ENCODE data around the gene SPDYE16. TPM values are rescaled to one million over a fixed set of nuclear protein-coding genes. Genes with fewer than 3 reads are reported as not detected.
"Not testable (repeated sequence)": the region's sequence is repeated elsewhere in the genome, so short reads cannot be mapped to it uniquely, and the experiment has no call there.

SPDYE16 gene
- total RNA-seq, 1 experiment from 2014 or later, result 0.10 TPM

DNA sequence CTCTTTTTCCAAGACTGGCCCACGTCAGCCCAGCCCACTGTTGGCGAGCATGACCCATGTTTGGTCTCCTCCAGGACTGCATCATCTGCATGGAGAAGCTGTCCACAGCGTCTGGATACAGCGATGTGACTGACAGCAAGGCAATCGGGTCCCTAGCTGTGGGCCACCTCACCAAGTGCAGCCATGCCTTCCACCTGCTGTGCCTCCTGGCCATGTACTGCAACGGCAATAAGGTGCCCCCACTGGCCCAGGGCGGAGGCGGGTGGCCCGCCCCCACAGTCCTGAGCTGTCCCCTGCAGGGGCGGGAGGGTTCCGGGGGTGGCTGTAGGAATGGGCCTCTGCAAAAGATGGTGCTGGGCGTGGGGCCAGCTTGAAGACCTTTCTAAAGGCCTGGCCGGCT, 40.9 kb downstream of the SPDYE16 start:
- H3K9me3 ChIP-seq (replicated peaks); DNase-seq; H3K4me3 ChIP-seq; H3K36me3 ChIP-seq; H3K27ac ChIP-seq; H3K4me1 ChIP-seq; H3K27me3 ChIP-seq: not testable (repeated sequence)

DNA sequence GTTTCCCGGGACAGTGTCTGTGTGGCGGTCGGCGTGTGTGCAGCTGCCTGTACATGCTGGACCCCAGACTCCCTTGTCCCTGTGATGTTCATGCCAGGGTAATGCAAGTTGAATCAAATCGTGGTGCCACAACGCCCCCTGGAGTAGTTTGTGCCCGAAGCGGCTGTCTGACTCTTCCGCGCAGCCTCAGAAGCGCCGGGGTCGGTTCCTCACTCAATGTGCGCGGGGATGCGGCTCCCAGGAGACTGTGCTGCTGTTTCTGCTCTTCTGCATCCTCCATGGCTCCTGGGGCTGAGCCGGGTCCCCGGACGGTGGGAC, 43.2 kb downstream of the SPDYE16 start:
- not testable (repeated sequence) for H3K27me3 ChIP-seq; DNase-seq; H3K9me3 ChIP-seq (replicated peaks); H3K36me3 ChIP-seq; H3K4me3 ChIP-seq; H3K27ac ChIP-seq; H3K4me1 ChIP-seq

DNA sequence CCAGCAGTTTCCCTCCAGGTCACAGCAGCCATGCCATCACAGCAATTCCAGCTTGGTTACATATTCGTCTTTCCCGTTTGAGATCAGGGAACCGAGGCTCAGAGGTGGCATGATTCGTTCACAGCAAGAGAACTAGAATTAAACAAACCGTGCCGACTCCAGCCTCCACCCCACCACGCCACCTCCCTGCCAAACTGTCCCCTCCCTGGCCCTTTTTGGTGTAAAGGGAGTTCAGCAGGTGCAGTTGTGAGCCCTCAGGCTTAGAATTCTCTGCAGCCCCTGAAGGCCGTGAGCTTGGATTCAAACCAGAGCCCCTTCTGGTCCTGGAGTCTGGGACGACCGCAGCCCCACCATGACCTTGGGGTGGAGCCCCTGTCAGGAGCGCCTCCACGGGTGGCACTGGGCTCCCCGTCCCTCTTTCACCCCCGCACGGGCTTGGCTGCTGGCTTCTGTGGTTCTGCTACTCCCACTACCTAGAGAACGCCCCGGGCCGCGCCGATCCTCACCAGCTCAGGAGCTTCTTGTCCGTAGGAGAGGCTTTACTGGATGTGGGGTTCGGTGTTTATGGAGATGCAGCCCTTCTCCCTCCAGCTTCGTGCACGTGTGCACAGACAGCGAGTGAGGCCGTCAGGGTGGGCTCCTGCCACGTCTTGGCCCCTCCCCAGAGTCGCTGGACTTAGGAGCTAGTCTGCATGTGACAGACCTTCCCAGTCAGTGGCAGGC, 43.7 kb downstream of the SPDYE16 start:
- H3K27me3 ChIP-seq; H3K4me3 ChIP-seq; H3K4me1 ChIP-seq; DNase-seq; H3K9me3 ChIP-seq (replicated peaks); H3K36me3 ChIP-seq; H3K27ac ChIP-seq: not testable (repeated sequence)

DNA sequence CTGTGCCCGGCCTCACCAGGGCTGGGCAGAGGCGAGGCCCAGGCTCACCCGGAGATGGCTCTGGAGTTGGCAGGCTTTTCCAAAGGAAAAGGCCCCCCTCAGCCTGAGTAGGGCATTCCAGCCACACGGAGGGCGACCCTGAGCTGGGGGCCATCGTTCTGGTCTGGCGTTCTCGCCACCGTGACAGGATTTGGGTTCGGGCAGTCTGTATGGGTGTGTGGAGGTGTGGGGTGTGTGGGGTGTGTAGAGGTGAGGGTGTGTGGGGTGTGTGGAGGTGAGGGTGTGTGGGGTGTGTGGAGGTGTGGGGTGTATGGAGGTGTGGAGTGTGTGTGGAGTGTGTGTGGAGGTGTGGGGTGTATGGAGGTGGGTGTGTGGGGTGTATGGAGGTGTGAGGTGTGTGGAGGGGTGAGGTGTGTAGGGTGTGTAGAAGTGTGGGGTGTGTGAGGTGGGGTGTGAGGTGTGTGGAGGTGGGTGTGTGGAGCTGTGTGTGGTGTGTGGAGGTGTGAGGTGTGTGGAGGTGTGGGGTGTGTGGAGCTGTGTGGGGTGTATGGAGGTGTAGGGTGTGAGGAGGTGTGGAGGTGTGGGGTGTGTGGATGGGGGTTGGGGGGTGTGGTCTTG, 44.4 kb downstream of the SPDYE16 start:
- H3K36me3 ChIP-seq; H3K4me1 ChIP-seq; H3K4me3 ChIP-seq; H3K9me3 ChIP-seq (replicated peaks); DNase-seq; H3K27ac ChIP-seq; H3K27me3 ChIP-seq: not testable (repeated sequence)

DNA sequence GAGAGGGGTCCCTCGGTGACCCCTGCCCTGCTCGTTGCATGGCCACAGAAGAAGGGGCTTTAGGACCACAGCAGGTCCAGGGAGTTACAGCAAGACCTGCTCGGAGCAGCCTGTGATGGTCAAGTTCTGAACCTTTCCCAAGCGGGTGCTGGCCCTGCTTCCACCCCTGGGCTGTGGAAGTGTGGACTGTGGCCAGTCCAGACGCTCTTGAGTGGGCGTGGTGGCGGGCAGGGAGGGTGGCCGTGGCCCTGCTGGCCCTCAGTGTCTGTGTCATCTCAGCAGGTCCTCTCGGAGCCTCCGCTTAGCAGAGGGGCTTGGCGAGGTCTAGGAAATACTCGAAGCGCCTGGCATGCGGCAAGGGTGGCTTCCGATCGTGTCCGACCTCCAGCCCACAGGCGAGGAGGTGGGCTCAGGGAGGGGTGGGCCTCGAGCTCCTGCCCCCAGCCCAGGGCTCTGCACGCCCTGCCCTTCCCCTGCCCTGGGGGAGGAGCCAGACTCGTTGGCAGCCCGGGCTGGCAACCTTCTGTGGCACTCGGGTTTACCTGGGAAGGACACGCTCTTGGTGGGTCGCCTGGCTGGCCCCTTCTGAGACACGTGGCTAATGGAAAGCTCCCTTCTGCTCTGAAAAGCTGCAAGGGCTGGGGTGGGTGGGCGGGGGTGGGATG, 45.0 kb downstream of the SPDYE16 start:
- not testable (repeated sequence) for DNase-seq; H3K9me3 ChIP-seq (replicated peaks); H3K27ac ChIP-seq; H3K4me3 ChIP-seq; H3K4me1 ChIP-seq; H3K27me3 ChIP-seq; H3K36me3 ChIP-seq

DNA sequence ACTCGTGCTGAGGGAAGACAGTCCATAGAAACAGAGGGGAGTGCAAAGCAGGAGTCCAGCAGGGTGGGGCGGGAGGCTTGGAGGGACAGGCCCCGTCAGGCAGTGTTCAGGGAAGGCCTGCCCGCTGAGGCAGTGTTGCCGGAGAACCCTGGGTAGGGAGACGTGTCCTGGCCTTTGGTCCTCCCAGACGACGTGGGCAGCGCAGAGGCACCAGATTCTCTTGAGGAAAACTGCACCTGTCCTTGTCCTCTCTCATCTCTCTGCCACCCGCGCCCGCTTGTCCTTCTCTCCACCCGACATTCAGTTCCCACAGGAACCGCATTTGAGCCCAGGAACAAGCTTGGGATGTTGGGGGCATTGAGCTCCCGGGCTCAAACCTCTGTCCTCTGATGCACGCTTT, 47.4 kb downstream of the SPDYE16 start:
- DNase-seq, result not testable (repeated sequence)

DNA sequence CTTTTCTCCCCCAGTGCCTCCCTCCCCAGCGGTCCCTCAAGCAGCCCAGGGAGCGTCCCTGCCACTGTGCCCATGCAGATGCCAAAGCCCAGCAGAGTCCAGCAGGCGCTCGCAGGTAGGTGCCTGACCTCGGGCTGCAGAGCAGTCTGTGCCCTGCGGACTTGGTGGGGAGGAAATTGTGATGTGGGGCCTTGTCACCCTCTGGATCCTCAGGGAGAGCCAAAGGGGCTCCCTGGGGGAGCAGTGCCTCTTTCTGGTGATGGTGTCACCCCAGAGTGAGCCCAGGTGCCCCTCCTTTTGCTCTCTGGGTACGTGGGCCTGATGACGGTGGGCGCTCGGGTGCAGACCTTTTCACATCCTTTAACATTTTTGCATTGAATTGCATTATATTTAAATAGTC, 51.0 kb downstream of the SPDYE16 start:
- not testable (repeated sequence) for H3K4me3 ChIP-seq; H3K27me3 ChIP-seq; H3K4me1 ChIP-seq; H3K36me3 ChIP-seq; H3K9me3 ChIP-seq (replicated peaks); DNase-seq; H3K27ac ChIP-seq

More for the DNA sequence above, 47.4 kb downstream of the SPDYE16 start:
- H3K9me3 ChIP-seq (replicated peaks); H3K27me3 ChIP-seq; H3K36me3 ChIP-seq; H3K4me3 ChIP-seq; H3K27ac ChIP-seq; H3K4me1 ChIP-seq: not testable (repeated sequence)

DNA sequence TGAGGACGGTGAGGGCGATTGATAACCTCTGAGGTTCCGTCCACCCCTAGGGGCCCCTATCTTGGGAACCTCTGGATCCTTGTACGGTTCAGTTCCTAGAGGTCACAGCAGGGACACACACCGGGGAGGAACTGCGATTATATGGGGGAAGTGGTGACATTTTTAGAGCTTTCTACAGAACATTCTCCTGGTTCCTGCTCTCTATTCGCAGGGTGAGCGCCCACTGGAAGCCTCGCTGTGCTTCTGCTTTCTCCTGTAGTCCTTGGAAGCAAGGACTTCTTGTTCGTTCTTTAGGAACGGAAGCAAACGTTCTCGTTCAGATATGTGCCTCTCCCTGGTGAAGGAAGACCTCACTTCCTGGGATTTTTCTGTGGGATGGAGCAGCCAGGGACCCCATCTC, 55.1 kb downstream of the SPDYE16 start:
- not testable (repeated sequence) for H3K9me3 ChIP-seq (replicated peaks); H3K27me3 ChIP-seq; H3K4me1 ChIP-seq; H3K4me3 ChIP-seq; H3K27ac ChIP-seq; DNase-seq; H3K36me3 ChIP-seq

DNA sequence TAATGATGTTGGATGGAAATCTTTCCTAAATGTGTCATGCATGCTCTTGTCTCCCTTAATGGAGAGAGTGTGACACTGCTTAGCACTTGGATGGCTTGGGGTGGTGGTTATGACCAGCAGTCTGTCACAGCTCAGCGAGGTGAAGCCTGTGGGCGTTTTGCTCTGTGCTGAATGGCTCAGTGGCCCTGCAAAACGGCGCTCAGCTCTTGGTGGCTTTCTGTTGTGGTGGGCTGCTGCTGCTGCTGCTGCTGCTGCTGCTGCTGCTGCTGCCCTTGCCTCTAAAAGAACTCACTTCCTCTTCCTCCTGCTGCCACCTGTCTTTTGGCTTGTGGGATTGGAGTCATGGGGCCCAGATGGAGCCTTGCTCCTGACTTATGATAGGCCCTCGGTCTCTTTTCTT, 56.5 kb downstream of the SPDYE16 start:
- not testable (repeated sequence) for H3K4me3 ChIP-seq; H3K36me3 ChIP-seq; H3K27me3 ChIP-seq; H3K9me3 ChIP-seq (replicated peaks); H3K4me1 ChIP-seq
- peak in 1 of 2 experiments; percentile 65 for DNase-seq
- H3K27ac ChIP-seq, result peak overlapping the region; percentile 45; the same call in 1 of the 2 replicates

DNA sequence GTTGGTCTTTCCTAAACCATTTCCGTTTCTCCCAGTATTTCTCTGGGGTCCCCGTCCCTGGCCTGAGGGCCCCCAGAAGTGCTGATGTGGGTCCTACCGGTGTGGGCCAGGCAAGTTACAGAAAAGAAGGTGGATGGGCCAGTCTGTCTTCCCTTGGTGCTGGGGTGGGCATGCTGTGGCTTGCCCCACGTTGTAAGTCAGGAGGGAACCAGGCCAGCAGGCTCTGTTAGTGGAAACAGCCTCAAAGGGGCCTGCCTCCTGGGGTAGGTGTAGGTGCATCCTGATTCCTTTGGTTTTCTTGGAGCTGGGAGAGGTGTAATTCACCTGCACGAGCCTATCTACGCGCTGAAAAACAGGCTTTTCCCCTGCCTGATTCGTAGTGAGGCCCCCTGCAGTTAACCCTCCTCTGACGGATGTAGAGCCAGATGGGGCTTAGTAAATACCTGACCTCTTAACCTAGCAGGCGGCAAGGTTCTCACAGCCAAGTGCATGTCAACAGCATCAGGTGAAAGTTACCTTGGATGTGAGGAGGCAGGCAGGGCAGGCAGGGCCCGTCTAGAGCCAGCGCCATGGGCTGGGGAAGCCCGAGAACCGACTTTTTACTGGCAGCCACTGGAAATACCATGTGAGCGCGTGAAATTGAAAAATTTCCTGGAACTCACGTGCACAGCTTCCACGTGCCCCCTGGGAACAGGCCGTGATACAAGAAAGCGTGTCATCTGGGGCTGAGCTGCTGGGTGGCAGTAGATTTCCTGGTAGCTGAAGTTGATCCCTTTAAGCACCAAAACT, 57.1 kb downstream of the SPDYE16 start:
- H3K4me1 ChIP-seq; H3K4me3 ChIP-seq; H3K27me3 ChIP-seq; H3K9me3 ChIP-seq (replicated peaks); H3K36me3 ChIP-seq; H3K27ac ChIP-seq; DNase-seq: not testable (repeated sequence)

DNA sequence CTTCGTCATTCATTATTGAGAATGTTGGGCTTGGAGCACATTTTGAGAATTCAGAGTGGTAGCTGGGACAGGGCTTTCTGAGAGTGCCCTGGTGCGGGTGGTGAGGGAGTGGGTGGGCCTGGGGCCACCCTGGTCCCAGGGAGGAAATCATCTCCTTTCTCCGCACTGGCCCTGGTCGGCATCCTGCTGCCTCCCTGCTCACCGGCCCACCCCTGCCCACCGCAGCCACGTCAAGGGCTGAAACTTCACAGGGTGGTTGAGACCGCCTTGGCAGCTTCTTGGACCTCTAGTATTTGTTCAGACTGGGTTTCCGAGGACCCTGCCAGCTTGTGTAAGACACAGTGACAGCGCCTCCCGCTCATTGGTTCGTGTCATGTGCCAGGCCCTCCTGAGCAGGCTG, 58.6 kb downstream of the SPDYE16 start:
- H3K4me1 ChIP-seq; H3K9me3 ChIP-seq (replicated peaks); H3K27ac ChIP-seq; DNase-seq; H3K27me3 ChIP-seq; H3K4me3 ChIP-seq; H3K36me3 ChIP-seq: not testable (repeated sequence)

DNA sequence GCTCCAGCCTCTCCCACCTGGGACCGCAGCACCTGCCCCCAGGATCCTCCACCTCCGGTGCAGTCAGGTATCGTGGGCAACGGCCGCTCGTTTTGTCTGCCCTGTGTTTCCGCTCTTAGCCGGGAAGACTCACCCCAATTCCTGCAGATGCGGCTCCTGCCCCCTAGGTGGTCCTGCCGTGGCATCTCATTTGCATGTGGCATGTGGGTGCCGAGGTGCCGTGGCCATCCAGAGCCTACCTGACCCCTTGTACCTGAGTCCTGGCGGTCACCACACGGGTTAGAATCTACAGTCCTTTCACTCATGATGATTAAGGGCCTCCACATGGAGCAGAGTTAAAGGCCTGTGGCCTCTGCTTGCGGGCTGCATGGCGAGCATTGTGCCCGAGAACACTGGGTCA, 60.0 kb downstream of the SPDYE16 start:
- H3K36me3 ChIP-seq; H3K4me3 ChIP-seq; DNase-seq; H3K4me1 ChIP-seq; H3K27me3 ChIP-seq; H3K27ac ChIP-seq; H3K9me3 ChIP-seq (replicated peaks): not testable (repeated sequence)

DNA sequence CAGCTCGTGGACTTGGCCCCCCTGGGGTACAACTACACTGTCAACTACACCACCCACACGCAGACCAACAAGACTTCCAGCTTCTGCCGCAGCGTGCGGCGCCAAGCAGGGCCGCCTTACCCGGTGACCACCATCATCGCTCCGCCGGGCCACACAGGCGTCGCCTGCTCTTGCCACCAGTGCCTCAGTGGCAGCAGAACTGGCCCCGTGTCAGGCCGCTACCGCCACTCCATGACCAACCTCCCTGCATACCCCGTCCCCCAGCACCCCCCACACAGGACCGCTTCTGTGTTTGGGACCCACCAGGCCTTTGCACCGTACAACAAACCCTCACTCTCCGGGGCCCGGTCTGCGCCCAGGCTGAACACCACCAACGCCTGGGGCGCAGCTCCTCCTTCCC, 60.4 kb downstream of the SPDYE16 start:
- not testable (repeated sequence) for H3K9me3 ChIP-seq (replicated peaks); H3K4me1 ChIP-seq; H3K4me3 ChIP-seq; H3K27ac ChIP-seq; DNase-seq; H3K27me3 ChIP-seq; H3K36me3 ChIP-seq
